Measurements from ENCODE around the gene WWC1.

- no peak for TF ChIP-seq EZH2 (IDR thresholded peaks at IDR 0.05; ENCODE audit: borderline replicate concordance, control insufficient read depth, low read depth, low read length)
- TF ChIP-seq YY1 (IDR thresholded peaks at IDR 0.05; ENCODE audit: low read depth, low read length): no peak
- no peak for TF ChIP-seq ETV6 (conservative IDR thresholded peaks at IDR 0.05 in 1 of 2, IDR thresholded peaks at IDR 0.05 in 1 of 2; ENCODE audit: borderline replicate concordance in 1 of 2, low read depth in 1 of 2)
- TF ChIP-seq CBFB (IDR thresholded peaks at IDR 0.05; ENCODE audit: low read depth): no peak
- TF ChIP-seq EP300 (IDR thresholded peaks at IDR 0.05; ENCODE audit: borderline replicate concordance in 1 of 2, control insufficient read depth in 1 of 2, low read depth in 2 of 2, low read length in 2 of 2): no peak
- no peak for TF ChIP-seq CBX3 (IDR thresholded peaks at IDR 0.05; ENCODE audit: borderline replicate concordance, low read depth)
- TF ChIP-seq MLLT1 (IDR thresholded peaks at IDR 0.05): no peak
- TF ChIP-seq, protein P1, sequence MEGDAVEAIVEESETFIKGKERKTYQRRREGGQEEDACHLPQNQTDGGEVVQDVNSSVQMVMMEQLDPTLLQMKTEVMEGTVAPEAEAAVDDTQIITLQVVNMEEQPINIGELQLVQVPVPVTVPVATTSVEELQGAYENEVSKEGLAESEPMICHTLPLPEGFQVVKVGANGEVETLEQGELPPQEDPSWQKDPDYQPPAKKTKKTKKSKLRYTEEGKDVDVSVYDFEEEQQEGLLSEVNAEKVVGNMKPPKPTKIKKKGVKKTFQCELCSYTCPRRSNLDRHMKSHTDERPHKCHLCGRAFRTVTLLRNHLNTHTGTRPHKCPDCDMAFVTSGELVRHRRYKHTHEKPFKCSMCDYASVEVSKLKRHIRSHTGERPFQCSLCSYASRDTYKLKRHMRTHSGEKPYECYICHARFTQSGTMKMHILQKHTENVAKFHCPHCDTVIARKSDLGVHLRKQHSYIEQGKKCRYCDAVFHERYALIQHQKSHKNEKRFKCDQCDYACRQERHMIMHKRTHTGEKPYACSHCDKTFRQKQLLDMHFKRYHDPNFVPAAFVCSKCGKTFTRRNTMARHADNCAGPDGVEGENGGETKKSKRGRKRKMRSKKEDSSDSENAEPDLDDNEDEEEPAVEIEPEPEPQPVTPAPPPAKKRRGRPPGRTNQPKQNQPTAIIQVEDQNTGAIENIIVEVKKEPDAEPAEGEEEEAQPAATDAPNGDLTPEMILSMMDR (IDR thresholded peaks at IDR 0.05 in 2 of 3, conservative IDR thresholded peaks at IDR 0.05 in 1 of 3; ENCODE audit: control insufficient read depth in 2 of 3, extremely low read depth in 1 of 3, insufficient read depth in 1 of 3, low read depth in 3 of 3, low read length in 3 of 3): no peak
- no peak for TF ChIP-seq TARDBP (IDR thresholded peaks at IDR 0.05; ENCODE audit: borderline replicate concordance)
- no peak for TF ChIP-seq HDAC6 (IDR thresholded peaks at IDR 0.05; ENCODE audit: unreplicated experiment)
- no peak for TF ChIP-seq CHD2 (IDR thresholded peaks at IDR 0.05; ENCODE audit: borderline replicate concordance, low read depth, low read length)
- TF ChIP-seq, protein P2, sequence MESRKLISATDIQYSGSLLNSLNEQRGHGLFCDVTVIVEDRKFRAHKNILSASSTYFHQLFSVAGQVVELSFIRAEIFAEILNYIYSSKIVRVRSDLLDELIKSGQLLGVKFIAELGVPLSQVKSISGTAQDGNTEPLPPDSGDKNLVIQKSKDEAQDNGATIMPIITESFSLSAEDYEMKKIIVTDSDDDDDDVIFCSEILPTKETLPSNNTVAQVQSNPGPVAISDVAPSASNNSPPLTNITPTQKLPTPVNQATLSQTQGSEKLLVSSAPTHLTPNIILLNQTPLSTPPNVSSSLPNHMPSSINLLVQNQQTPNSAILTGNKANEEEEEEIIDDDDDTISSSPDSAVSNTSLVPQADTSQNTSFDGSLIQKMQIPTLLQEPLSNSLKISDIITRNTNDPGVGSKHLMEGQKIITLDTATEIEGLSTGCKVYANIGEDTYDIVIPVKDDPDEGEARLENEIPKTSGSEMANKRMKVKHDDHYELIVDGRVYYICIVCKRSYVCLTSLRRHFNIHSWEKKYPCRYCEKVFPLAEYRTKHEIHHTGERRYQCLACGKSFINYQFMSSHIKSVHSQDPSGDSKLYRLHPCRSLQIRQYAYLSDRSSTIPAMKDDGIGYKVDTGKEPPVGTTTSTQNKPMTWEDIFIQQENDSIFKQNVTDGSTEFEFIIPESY (IDR thresholded peaks at IDR 0.05): no peak
Measured at GRCh38 chr5:168411871-168412270, 120.4 kb downstream of the WWC1 start.
